IMR-90 (cell line): ENCODE data around the gene PLXNB1. TPM values are rescaled to one million over a fixed set of nuclear protein-coding genes. Genes with fewer than 3 reads are reported as not detected.

Experiments
- ATAC-seq: fragments of 200-7000 bp; cut with Tn5 transposase; 2 replicates; pipeline ENCODE4 v1.9.1; 2020; ENCODE audit warnings: low read depth, mild to moderate bottlenecking, moderate library complexity
- BruUV-seq: library from RNA; stranded (reverse); fragments of 400-500 nt; replicated peaks from 2 replicates; lab custom pipeline; 2021; lab: Mats Ljungman, UMichigan
- CTCF ChIA-PET: fragments of 300-600 bp; formaldehyde crosslinking; extraction: SDS; loops from one replicate; lab custom pipeline; 2021; ENCODE audit warnings: antibody characterized with exemption; lab: Yijun Ruan, JAX
- POLR2A ChIA-PET: fragments of 300-600 bp; sonication (Branson Sonifier 250); formaldehyde crosslinking; loops from one replicate; lab custom pipeline; 2022; ENCODE audit warnings: antibody characterized with exemption; ENCODE audit not compliant: unreplicated experiment; lab: Charles Lee
- DNase-seq: peaks from one replicate; pipeline ENCODE4 v3.0.0; 2013
- H2AFZ ChIP-seq: replicated peaks from 2 replicates; pipeline ENCODE3; 2013; ENCODE audit warnings: low read length, mild to moderate bottlenecking; ENCODE audit not compliant: poor library complexity
- H2AK5ac ChIP-seq: 2 replicates; pipeline ENCODE4 v1.6.1; 2013; ENCODE audit warnings: low read depth, low read length, inconsistent platforms
- H2AK9ac ChIP-seq: replicated peaks from 2 replicates; pipeline ENCODE3; 2013; ENCODE audit warnings: mild to moderate bottlenecking, low read depth, low read length, moderate library complexity; ENCODE audit not compliant: poor library complexity
- H2BK120ac ChIP-seq: 2 replicates; pipeline ENCODE4 v1.6.1; 2013; ENCODE audit warnings: low read depth, low read length, inconsistent platforms
- H2BK15ac ChIP-seq: 3 replicates; pipeline ENCODE4 v1.6.1; 2013; ENCODE audit warnings: low read depth, low read length, inconsistent platforms
- H2BK20ac ChIP-seq: 2 replicates; pipeline ENCODE4 v1.6.1; 2013; ENCODE audit warnings: low read depth, mild to moderate bottlenecking, inconsistent platforms, low read length, moderate library complexity
- H2BK5ac ChIP-seq: 2 replicates; pipeline ENCODE4 v1.6.1; 2013; ENCODE audit warnings: mild to moderate bottlenecking, low read depth, low read length, inconsistent platforms; ENCODE audit not compliant: poor library complexity, severe bottlenecking
- H3K14ac ChIP-seq: replicated peaks from 2 replicates; pipeline ENCODE4 v1.6.1; 2013; ENCODE audit warnings: low read depth, low read length, inconsistent platforms
- H3K18ac ChIP-seq: 2 replicates; pipeline ENCODE4 v1.6.1; 2013; ENCODE audit warnings: low read depth, low read length, control low read depth
- H3K23ac ChIP-seq: 2 replicates; pipeline ENCODE4 v1.6.1; 2013; ENCODE audit warnings: low read depth, low read length, inconsistent platforms
- H3K27ac ChIP-seq: 2 replicates; pipeline ENCODE4 v1.5.1; 2013; ENCODE audit warnings: mild to moderate bottlenecking, control low read depth, low read length; ENCODE audit not compliant: insufficient read depth
- H3K27me3 ChIP-seq: 2 replicates; pipeline ENCODE4 v1.6.1; 2013; ENCODE audit warnings: low read length; ENCODE audit not compliant: control insufficient read depth, insufficient read depth
- H3K36me3 ChIP-seq: 2 replicates; pipeline ENCODE4 v1.6.1; 2013; ENCODE audit warnings: low read length, mixed read lengths; ENCODE audit not compliant: control insufficient read depth, insufficient read depth
- H3K4ac ChIP-seq: 2 replicates; pipeline ENCODE4 v1.6.1; 2013; ENCODE audit warnings: low read depth, low read length, inconsistent platforms
- H3K4me1 ChIP-seq: 2 replicates; pipeline ENCODE4 v1.6.1; 2013; ENCODE audit warnings: low read length, mixed read lengths; ENCODE audit not compliant: control insufficient read depth, insufficient read depth
- H3K4me2 ChIP-seq: 2 replicates; pipeline ENCODE4 v1.6.1; 2013; ENCODE audit warnings: low read depth, mild to moderate bottlenecking, control low read depth, low read length, moderate library complexity
- H3K4me3 ChIP-seq: 2 replicates; pipeline ENCODE4 v1.5.1; 2013; ENCODE audit warnings: low read depth, mild to moderate bottlenecking, control low read depth, low read length, moderate library complexity; ENCODE audit not compliant: insufficient read depth
- H3K56ac ChIP-seq: 2 replicates; pipeline ENCODE4 v1.6.1; 2013; ENCODE audit warnings: low read length, inconsistent platforms; ENCODE audit not compliant: insufficient read depth; ENCODE audit errors: extremely low read depth
- H3K79me1 ChIP-seq, 2 experiments: 2 replicates each; pipeline ENCODE4 v1.6.1; 2013; ENCODE audit warnings: low read length in 2 of 2, inconsistent platforms in 1 of 2, low read depth in 1 of 2
- H3K9ac ChIP-seq: 2 replicates; pipeline ENCODE4 v1.6.1; 2013; ENCODE audit warnings: low read depth, low read length, control low read depth
- H3K9me1 ChIP-seq: 2 replicates; pipeline ENCODE4 v1.6.1; 2013; ENCODE audit warnings: low read length, inconsistent platforms; ENCODE audit not compliant: insufficient read depth
- H3K9me3 ChIP-seq: 2 replicates; pipeline ENCODE4 v1.6.1; 2013; ENCODE audit warnings: low read length; ENCODE audit not compliant: control insufficient read depth, insufficient read depth
- H4K20me1 ChIP-seq: 2 replicates; pipeline ENCODE4 v1.6.1; 2013; ENCODE audit warnings: low read length, inconsistent platforms; ENCODE audit not compliant: insufficient read depth
- H4K5ac ChIP-seq: 2 replicates; pipeline ENCODE4 v1.6.1; 2013; ENCODE audit warnings: mild to moderate bottlenecking, low read depth, low read length, control low read depth
- H4K8ac ChIP-seq, 2 experiments: 2 replicates each; pipeline ENCODE4 v1.6.1; 2013; ENCODE audit warnings: low read depth in 2 of 2, low read length in 2 of 2, control low read depth in 1 of 2, inconsistent platforms in 1 of 2
- H4K91ac ChIP-seq: 2 replicates; pipeline ENCODE4 v1.6.1; 2013; ENCODE audit warnings: low read depth, low read length, inconsistent platforms; ENCODE audit not compliant: insufficient read depth
- CEBPB ChIP-seq: IDR thresholded peaks from 2 replicates; pipeline ENCODE4 v1.6.1; 2012; ENCODE audit warnings: low read depth, low read length, improper control_type of control experiment
- CHD1 ChIP-seq: IDR thresholded peaks from 2 replicates; pipeline ENCODE4 v1.6.1; 2012; ENCODE audit warnings: low read depth, low read length, improper control_type of control experiment
- CTCF ChIP-seq: conservative IDR thresholded peaks from 2 replicates; pipeline ENCODE4 v1.5.1; 2012; ENCODE audit warnings: mild to moderate bottlenecking, low read depth, low read length, improper control_type of control experiment
- FOS ChIP-seq: fragments of 150-350 bp; IDR thresholded peaks from 2 replicates; pipeline ENCODE4 v1.6.1; 2016; ENCODE audit warnings: low read depth, low read length
- MAFK ChIP-seq: IDR thresholded peaks from 2 replicates; pipeline ENCODE4 v1.6.1; 2012; ENCODE audit warnings: low read depth, low read length, improper control_type of control experiment
- MAZ ChIP-seq: IDR thresholded peaks from 2 replicates; pipeline ENCODE4 v1.6.1; 2012; ENCODE audit warnings: low read depth, mild to moderate bottlenecking, low read length, improper control_type of control experiment, moderate library complexity, borderline replicate concordance
- MXI1 ChIP-seq: IDR thresholded peaks from 2 replicates; pipeline ENCODE4 v1.6.1; 2012; ENCODE audit warnings: low read depth, mild to moderate bottlenecking, low read length, moderate library complexity, borderline replicate concordance
- NFE2L2 ChIP-seq: fragments of 150-350 bp; IDR thresholded peaks from 2 replicates; pipeline ENCODE4 v1.6.1; 2016; ENCODE audit warnings: low read depth, mild to moderate bottlenecking, low read length
- RFX5 ChIP-seq: IDR thresholded peaks from 2 replicates; pipeline ENCODE4 v1.8.0; 2012; ENCODE audit warnings: low read depth, mild to moderate bottlenecking, low read length, moderate library complexity
- SMC3 ChIP-seq: fragments of 150-350 bp; IDR thresholded peaks from 2 replicates; pipeline ENCODE4 v1.6.1; 2016; ENCODE audit warnings: low read depth, mild to moderate bottlenecking, antibody characterized with exemption, low read length, moderate library complexity
- WGBS, 2 experiments: methylation state at CpG; one replicate each; pipeline versions ENCODE4 v1.1.5 to v1.1.7; 2013; ENCODE audit warnings: missing lambda C conversion rate in 2 of 2; ENCODE audit not compliant: insufficient read length in 1 of 2; ENCODE audit errors: extremely low coverage in 2 of 2; 5-methylcytosine and 5-hydroxymethylcytosine counted together
- dilution Hi-C: fragments of 300-500 bp; cut with HindIII; formaldehyde crosslinking; loops from one replicate; pipeline ENCODE4 v1.14.3; 2018; ENCODE audit warnings: low sequenced_read_pairs; ENCODE audit not compliant: unreplicated experiment
- in situ Hi-C: fragments of 300-500 bp; cut with MboI; formaldehyde crosslinking; loops from 3 replicates; pipeline ENCODE4 v1.14.3; 2019; ENCODE audit warnings: low sequenced_read_pairs, inconsistent platforms, mixed read lengths
- intact Hi-C: fragments of 100-400 bp; cut with micrococcal nuclease; formaldehyde crosslinking; loops from 2 replicates; pipeline ENCODE4 v1.10.0; 2022
- polyA plus RNA-seq, 3 experiments: library from polyadenylated mRNA; depleted of rRNA; stranded (reverse); fragments of >200 nt; gene quantifications; 2 replicates each; pipeline ENCODE4 v1.2.3, GENCODE V29; 2012; ENCODE audit warnings: low replicate concordance in 1 of 3
- total RNA-seq: library from RNA; depleted of rRNA; stranded (reverse); fragments of >200 nt; gene quantifications from 2 replicates; pipeline ENCODE4 v1.2.3, GENCODE V29; 2012

The PLXNB1 gene
- total and polyA plus RNA-seq, 2 of the 4 experiments (the other 2 are of a cell fraction), result 5.2 to 25.3 TPM

- no peaks in the 10 kb centered on the region for H3K9me3 ChIP-seq
- H3K18ac ChIP-seq, result no peak overlapping the region
- dilution Hi-C loops (no loop called here), in situ Hi-C loops (no loop called here), intact Hi-C loops (no loop called here)
- H3K79me1 ChIP-seq, result no peaks in the 10 kb centered on the region
- no peak overlapping the region for H2AK5ac ChIP-seq
- DNase-seq, result no peak
- H2AFZ ChIP-seq, result no peak overlapping the region
- TF ChIP-seq CTCF (no peak), CHD1 (no peak), NFE2L2 (no peak), MAFK (no peak), MXI1 (no peak), CEBPB (no peak), RFX5 (no peak), FOS (no peak), SMC3 (no peak), MAZ (no peak)
- no peak overlapping the region for H3K56ac ChIP-seq
- no peak overlapping the region for H2BK120ac ChIP-seq
- no CpG with 5 or more reads among the region's 7 CpGs for WGBS, 2 experiments
- no peak overlapping the region for H3K4me3 ChIP-seq
- H3K4ac ChIP-seq, result no peak overlapping the region
- no peak overlapping the region for H4K5ac ChIP-seq
- no peak overlapping the region for H4K91ac ChIP-seq
- H3K4me2 ChIP-seq, result no peak overlapping the region
- no TSS peak for BruUV-seq
- ChIA-PET POLR2A (no interaction called here), CTCF (no interaction called here)
- H4K20me1 ChIP-seq, result no peaks in the 10 kb centered on the region
- H3K27ac ChIP-seq, result no peak overlapping the region
- no peak overlapping the region for H2BK15ac ChIP-seq
- H3K4me1 ChIP-seq, result no peaks in the 10 kb centered on the region
- H3K9ac ChIP-seq, result no peak overlapping the region
- H2BK5ac ChIP-seq, result no peak overlapping the region
- no peak for ATAC-seq
- peaks cover 30% of the 10 kb centered on the region for H3K27me3 ChIP-seq
- no peak overlapping the region for H2AK9ac ChIP-seq
- H2BK20ac ChIP-seq, result no peak overlapping the region
- no peak overlapping the region for H3K23ac ChIP-seq
- H3K9me1 ChIP-seq, result no peaks in the 10 kb centered on the region
- no peaks in the 10 kb centered on the region for H3K36me3 ChIP-seq
- H4K8ac ChIP-seq, result no peak overlapping the region
- no peak overlapping the region for H3K14ac ChIP-seq
Observed at GRCh38 chr3:48372377-48372770, 57.5 kb downstream of the PLXNB1 start.
